DND-41 (cell line): ENCODE results near the gene WDR53.

ENCODE experiments used
- EZH2 ChIP-seq: IDR thresholded peaks from 3 replicates; pipeline ENCODE4 v1.6.1; 2012; ENCODE audit warnings: borderline replicate concordance, low read depth, mild to moderate bottlenecking, moderate library complexity, low read length, inconsistent platforms; ENCODE audit not compliant: severe bottlenecking
- TF ChIP-seq, protein P1 (sequence below): IDR thresholded peaks from 2 replicates; pipeline ENCODE4 v1.5.1; 2012; ENCODE audit warnings: borderline replicate concordance, low read length, moderate library complexity, mild to moderate bottlenecking; ENCODE audit not compliant: poor library complexity, severe bottlenecking; ENCODE audit errors: extremely low read depth

- TF ChIP-seq, protein P1, sequence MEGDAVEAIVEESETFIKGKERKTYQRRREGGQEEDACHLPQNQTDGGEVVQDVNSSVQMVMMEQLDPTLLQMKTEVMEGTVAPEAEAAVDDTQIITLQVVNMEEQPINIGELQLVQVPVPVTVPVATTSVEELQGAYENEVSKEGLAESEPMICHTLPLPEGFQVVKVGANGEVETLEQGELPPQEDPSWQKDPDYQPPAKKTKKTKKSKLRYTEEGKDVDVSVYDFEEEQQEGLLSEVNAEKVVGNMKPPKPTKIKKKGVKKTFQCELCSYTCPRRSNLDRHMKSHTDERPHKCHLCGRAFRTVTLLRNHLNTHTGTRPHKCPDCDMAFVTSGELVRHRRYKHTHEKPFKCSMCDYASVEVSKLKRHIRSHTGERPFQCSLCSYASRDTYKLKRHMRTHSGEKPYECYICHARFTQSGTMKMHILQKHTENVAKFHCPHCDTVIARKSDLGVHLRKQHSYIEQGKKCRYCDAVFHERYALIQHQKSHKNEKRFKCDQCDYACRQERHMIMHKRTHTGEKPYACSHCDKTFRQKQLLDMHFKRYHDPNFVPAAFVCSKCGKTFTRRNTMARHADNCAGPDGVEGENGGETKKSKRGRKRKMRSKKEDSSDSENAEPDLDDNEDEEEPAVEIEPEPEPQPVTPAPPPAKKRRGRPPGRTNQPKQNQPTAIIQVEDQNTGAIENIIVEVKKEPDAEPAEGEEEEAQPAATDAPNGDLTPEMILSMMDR, result no peak
- TF ChIP-seq EZH2, result no peak
Measured at GRCh38 chr3:196523841-196524240, 44.5 kb downstream of the WDR53 start.
